Lower lobe of right lung (tissue), 2 donors: Measurements from ENCODE around the gene IPCEF1. TPM values are rescaled to one million over a fixed set of nuclear protein-coding genes. Genes with fewer than 3 reads are reported as not detected.

Experiments
- ATAC-seq, 2 donors: fragments of 200-7000 bp; cut with Tn5 transposase; one replicate each; pipeline ENCODE4 v1.9.1; 2020 to 2022; ENCODE audit warnings: mild to moderate bottlenecking in 2 of 2, moderate library complexity in 2 of 2
- DNase-seq: peaks from one replicate; pipeline ENCODE4 v3.0.0-alpha.2; 2020
- H3K27ac ChIP-seq: fragments of 200-600 bp; one replicate; pipeline ENCODE4 v1.8.0; 2022
- H3K27me3 ChIP-seq: fragments of 200-600 bp; one replicate; pipeline ENCODE4 v1.8.0; 2022; ENCODE audit warnings: low read depth
- H3K36me3 ChIP-seq: fragments of 200-600 bp; one replicate; pipeline ENCODE4 v1.8.0; 2022; ENCODE audit warnings: mild to moderate bottlenecking
- H3K4me1 ChIP-seq: fragments of 200-600 bp; one replicate; pipeline ENCODE4 v1.8.0; 2022
- H3K4me3 ChIP-seq: fragments of 200-600 bp; one replicate; pipeline ENCODE4 v1.8.0; 2022; ENCODE audit warnings: mild to moderate bottlenecking
- H3K9me3 ChIP-seq: fragments of 200-600 bp; one replicate; pipeline ENCODE4 v1.8.0; 2022
- intact Hi-C: fragments of 100-400 bp; cut with DNase I; formaldehyde crosslinking; loops from one replicate; pipeline ENCODE4 v1.11.0; 2022
- total RNA-seq: library from RNA; stranded (reverse); fragmentation: NEBNext Ultra II Directional; extraction: Animal tissue kit (Norgen Biotek cat#: 25700); gene quantifications from one replicate; pipeline ENCODE4 v1.2.1, GENCODE V29; 2021
- TF ChIP-seq, protein P1 (sequence below): fragments of 200-600 bp; IDR thresholded peaks from one replicate; pipeline ENCODE4 v1.8.0; 2022; ENCODE audit warnings: antibody characterized with exemption, mild to moderate bottlenecking
- donor health status: DM: no; HTN: yes; CAD: no; lungs with severe emphysema.

The IPCEF1 gene
- total RNA-seq, 1 donor from 2014 or later, result 7.9 TPM

GRCh38 chr6:154320181-154320580 is 36.4 kb downstream of the IPCEF1 start:
- Histone ChIP-seq H3K9me3 (no peaks in the 10 kb centered on the region), H3K4me3 (no peak overlapping the region), H3K36me3 (no peaks in the 10 kb centered on the region), H3K4me1 (no peaks in the 10 kb centered on the region), H3K27ac (no peak overlapping the region), H3K27me3 (no peaks in the 10 kb centered on the region)
- intact Hi-C loops, result no loop called here
- ATAC-seq, result no peak
- DNase-seq, result no peak
- TF ChIP-seq, protein P1, sequence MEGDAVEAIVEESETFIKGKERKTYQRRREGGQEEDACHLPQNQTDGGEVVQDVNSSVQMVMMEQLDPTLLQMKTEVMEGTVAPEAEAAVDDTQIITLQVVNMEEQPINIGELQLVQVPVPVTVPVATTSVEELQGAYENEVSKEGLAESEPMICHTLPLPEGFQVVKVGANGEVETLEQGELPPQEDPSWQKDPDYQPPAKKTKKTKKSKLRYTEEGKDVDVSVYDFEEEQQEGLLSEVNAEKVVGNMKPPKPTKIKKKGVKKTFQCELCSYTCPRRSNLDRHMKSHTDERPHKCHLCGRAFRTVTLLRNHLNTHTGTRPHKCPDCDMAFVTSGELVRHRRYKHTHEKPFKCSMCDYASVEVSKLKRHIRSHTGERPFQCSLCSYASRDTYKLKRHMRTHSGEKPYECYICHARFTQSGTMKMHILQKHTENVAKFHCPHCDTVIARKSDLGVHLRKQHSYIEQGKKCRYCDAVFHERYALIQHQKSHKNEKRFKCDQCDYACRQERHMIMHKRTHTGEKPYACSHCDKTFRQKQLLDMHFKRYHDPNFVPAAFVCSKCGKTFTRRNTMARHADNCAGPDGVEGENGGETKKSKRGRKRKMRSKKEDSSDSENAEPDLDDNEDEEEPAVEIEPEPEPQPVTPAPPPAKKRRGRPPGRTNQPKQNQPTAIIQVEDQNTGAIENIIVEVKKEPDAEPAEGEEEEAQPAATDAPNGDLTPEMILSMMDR, result no peak

- ATAC-seq (no peak), DNase-seq (no peak)
- H3K4me3 ChIP-seq, result no peak overlapping the region
- H3K9me3 ChIP-seq, result no peaks in the 10 kb centered on the region
- TF ChIP-seq, protein P1, result no peak
- no peak overlapping the region for H3K27ac ChIP-seq
- no peaks in the 10 kb centered on the region for H3K27me3 ChIP-seq
- H3K36me3 ChIP-seq, result no peaks in the 10 kb centered on the region
- intact Hi-C loops, result no loop called here
- H3K4me1 ChIP-seq, result no peaks in the 10 kb centered on the region
Measured at GRCh38 chr6:154319231-154319858, 37.3 kb downstream of the IPCEF1 start.

- DNase-seq (no peak), ATAC-seq (no peak)
- no peaks in the 10 kb centered on the region for H3K27me3 ChIP-seq
- H3K27ac ChIP-seq, result no peak overlapping the region
- no peaks in the 10 kb centered on the region for H3K36me3 ChIP-seq
- TF ChIP-seq, protein P1, result no peak
- H3K4me1 ChIP-seq, result no peaks in the 10 kb centered on the region
- intact Hi-C loops, result no loop called here
- H3K4me3 ChIP-seq, result no peak overlapping the region
- no peaks in the 10 kb centered on the region for H3K9me3 ChIP-seq
Measured at GRCh38 chr6:154318721-154319120, 37.9 kb downstream of the IPCEF1 start.

DNA sequence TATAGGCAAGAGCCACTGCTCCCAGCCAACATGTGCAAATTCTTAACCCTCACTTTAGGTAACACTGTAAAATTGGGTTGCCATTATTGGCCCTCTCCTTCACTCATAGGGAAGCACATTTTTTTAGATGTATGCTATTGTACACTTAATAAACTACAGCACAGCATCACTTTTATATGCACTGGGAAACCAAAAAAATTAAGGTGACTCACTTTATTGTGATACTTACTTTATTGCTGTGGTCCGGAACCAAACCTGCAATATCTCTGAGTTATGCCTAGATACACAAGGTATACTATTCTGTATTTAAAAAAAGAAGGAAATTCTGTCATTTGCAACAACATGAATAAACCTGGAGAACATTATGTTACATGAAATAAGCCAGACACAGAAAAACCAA is 40.5 kb downstream of the IPCEF1 start:
- H3K4me3 ChIP-seq, result no peak overlapping the region
- H3K9me3 ChIP-seq, result no peaks in the 10 kb centered on the region
- no peak for DNase-seq
- no peak overlapping the region for H3K27ac ChIP-seq
- intact Hi-C loops, result no loop called here
- no peaks in the 10 kb centered on the region for H3K27me3 ChIP-seq
- no peaks in the 10 kb centered on the region for H3K36me3 ChIP-seq
- no peak for ATAC-seq
- no peaks in the 10 kb centered on the region for H3K4me1 ChIP-seq
- TF ChIP-seq, protein P1, result no peak

- H3K4me1 ChIP-seq, result no peaks in the 10 kb centered on the region
- ATAC-seq (no peak), DNase-seq (no peak)
- no peaks in the 10 kb centered on the region for H3K36me3 ChIP-seq
- H3K27me3 ChIP-seq, result no peaks in the 10 kb centered on the region
- TF ChIP-seq, protein P1, result no peak
- no peaks in the 10 kb centered on the region for H3K9me3 ChIP-seq
- H3K4me3 ChIP-seq, result no peak overlapping the region
- H3K27ac ChIP-seq, result no peak overlapping the region
- intact Hi-C loops, result no loop called here
Measured at GRCh38 chr6:154314084-154314483, 42.5 kb downstream of the IPCEF1 start.

DNA sequence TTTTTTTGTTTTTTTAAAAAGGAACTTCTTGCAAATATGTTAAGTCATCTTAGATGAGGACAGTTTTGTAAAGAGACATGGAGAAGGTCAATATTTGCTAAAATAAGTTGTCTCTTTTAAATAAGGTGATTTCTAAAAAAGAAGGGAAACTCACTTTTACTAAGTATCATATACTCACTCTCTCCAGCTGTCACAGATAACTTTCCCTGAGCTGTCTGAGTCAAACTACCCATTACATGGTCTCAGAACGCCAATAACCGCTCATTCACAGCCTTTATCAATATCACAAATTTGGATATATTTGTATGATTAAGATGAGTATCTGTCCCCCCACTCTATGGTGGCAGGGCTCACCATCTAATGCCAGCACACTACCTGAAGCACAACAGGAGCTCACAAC is 47.6 kb downstream of the IPCEF1 start:
- Histone ChIP-seq H3K9me3 (no peaks in the 10 kb centered on the region), H3K4me1 (no peaks in the 10 kb centered on the region), H3K36me3 (no peaks in the 10 kb centered on the region), H3K4me3 (no peak overlapping the region), H3K27me3 (no peaks in the 10 kb centered on the region), H3K27ac (no peak overlapping the region)
- ATAC-seq, result no peak
- intact Hi-C loops, result no loop called here
- DNase-seq, result no peak
- TF ChIP-seq, protein P1, result no peak
